GM23338 (cell line): ENCODE measurements around the gene PKD2L1. TPM values are rescaled to one million over a fixed set of nuclear protein-coding genes. Genes with fewer than 3 reads are reported as not detected.

Source experiments
- ATAC-seq: fragments of 200-7000 bp; cut with Tn5 transposase; 3 replicates; pipeline ENCODE4 v1.9.1; 2020
- DNase-seq: peaks from one replicate; pipeline ENCODE4 v3.0.0-alpha.2; 2015; ENCODE audit warnings: low spot score
- H2AFZ ChIP-seq: fragments of 200-600 bp; sonication (generic); 2 replicates; pipeline ENCODE4 v1.8.0; 2016; ENCODE audit warnings: antibody characterized with exemption, mild to moderate bottlenecking, moderate library complexity
- H3F3A ChIP-seq: fragments of 200-600 bp; sonication (generic); replicated peaks from 2 replicates; pipeline ENCODE4 v1.8.0; 2017; ENCODE audit warnings: antibody characterized with exemption, mixed run types, low read depth
- H3K27ac ChIP-seq: fragments of 200-600 bp; sonication (generic); 2 replicates; pipeline ENCODE4 v1.6.1; 2016; ENCODE audit warnings: low read depth
- H3K27me3 ChIP-seq: fragments of 200-600 bp; sonication (generic); 2 replicates; pipeline ENCODE4 v1.8.0; 2016; ENCODE audit warnings: mild to moderate bottlenecking, mixed run types, moderate library complexity; ENCODE audit not compliant: insufficient read depth
- H3K36me3 ChIP-seq: fragments of 200-600 bp; sonication (generic); 2 replicates; pipeline ENCODE4 v1.8.0; 2016; ENCODE audit warnings: mild to moderate bottlenecking; ENCODE audit not compliant: insufficient read depth
- H3K4me1 ChIP-seq: fragments of 200-600 bp; sonication (generic); 2 replicates; pipeline ENCODE4 v1.8.0; 2016; ENCODE audit warnings: mild to moderate bottlenecking, moderate library complexity; ENCODE audit not compliant: insufficient read depth
- H3K4me2 ChIP-seq: fragments of 200-600 bp; sonication (generic); 2 replicates; pipeline ENCODE4 v1.7.1; 2017; ENCODE audit warnings: mixed run types
- H3K4me3 ChIP-seq: fragments of 200-600 bp; sonication (generic); 2 replicates; pipeline ENCODE4 v1.6.1; 2016; ENCODE audit warnings: mixed run types
- H3K79me2 ChIP-seq: fragments of 200-600 bp; sonication (generic); replicated peaks from 2 replicates; pipeline ENCODE4 v1.8.0; 2017; ENCODE audit warnings: mild to moderate bottlenecking; ENCODE audit not compliant: insufficient read depth
- H3K9me2 ChIP-seq: fragments of 200-600 bp; sonication (generic); 2 replicates; pipeline ENCODE4 v1.8.0; 2017; ENCODE audit not compliant: insufficient read depth
- H4K20me1 ChIP-seq: fragments of 200-600 bp; sonication (generic); replicated peaks from 2 replicates; pipeline ENCODE4 v1.8.0; 2017; ENCODE audit warnings: mild to moderate bottlenecking; ENCODE audit not compliant: insufficient read depth
- H3K27ac Mint-ChIP-seq: 2 replicates; pipeline ENCODE4 v1.8.0; 2020; ENCODE audit warnings: inconsistent platforms, mild to moderate bottlenecking, moderate library complexity, mixed read lengths
- H3K27me3 Mint-ChIP-seq: 3 replicates; pipeline ENCODE4 v1.8.0; 2022; ENCODE audit warnings: low read depth, mild to moderate bottlenecking, moderate library complexity, mixed read lengths, inconsistent platforms; ENCODE audit not compliant: insufficient read depth, poor library complexity
- H3K36me3 Mint-ChIP-seq: 3 replicates; pipeline ENCODE4 v1.8.0; 2021; ENCODE audit warnings: low read depth, mild to moderate bottlenecking, inconsistent platforms, moderate library complexity, mixed read lengths
- H3K4me1 Mint-ChIP-seq: 3 replicates; pipeline ENCODE4 v1.8.0; 2020; ENCODE audit warnings: mild to moderate bottlenecking, inconsistent platforms, mixed read lengths
- H3K4me3 Mint-ChIP-seq: 3 replicates; pipeline ENCODE4 v1.8.0; 2021; ENCODE audit warnings: moderate library complexity, mild to moderate bottlenecking, inconsistent platforms, mixed read lengths
- H3K9me3 Mint-ChIP-seq: 3 replicates; pipeline ENCODE4 v1.8.0; 2020; ENCODE audit warnings: moderate library complexity, mild to moderate bottlenecking, inconsistent platforms, mixed read lengths
- CREB1 ChIP-seq: fragments of 250-450 bp; sonication (Bioruptor Pico); IDR thresholded peaks from 2 replicates; pipeline ENCODE4 v1.5.0; 2020; ENCODE audit warnings: low read depth, mild to moderate bottlenecking, moderate library complexity
- STAT1 ChIP-seq: IDR thresholded peaks from one replicate; pipeline ENCODE4 v1.6.1; 2016; ENCODE audit warnings: antibody characterized with exemption; ENCODE audit not compliant: unreplicated experiment
- ZNF114 ChIP-seq: fragments of 250-450 bp; sonication (Bioruptor Pico); IDR thresholded peaks from 2 replicates; pipeline ENCODE4 v1.5.0; 2020; ENCODE audit warnings: mild to moderate bottlenecking, moderate library complexity
- ZNF331 ChIP-seq: fragments of 250-450 bp; sonication (Bioruptor Pico); IDR thresholded peaks from 2 replicates; pipeline ENCODE4 v1.5.0; 2020; ENCODE audit warnings: low read depth, mild to moderate bottlenecking, moderate library complexity
- ZNF462 ChIP-seq: fragments of 250-450 bp; sonication (Bioruptor Pico); IDR thresholded peaks from 2 replicates; pipeline ENCODE4 v1.5.0; 2020; ENCODE audit warnings: mild to moderate bottlenecking, moderate library complexity
- polyA plus RNA-seq: library from polyadenylated mRNA; unstranded; fragments of >200 nt; fragmentation: Nextera tagmentation; extraction: Ambion mirVana; gene quantifications from 2 replicates; pipeline ENCODE4 v1.2.1, GENCODE V29; 2016
- total RNA-seq: library from RNA; depleted of rRNA; stranded (reverse); fragments of >200 nt; shearing (Covaris generic); gene quantifications from 2 replicates; pipeline ENCODE4 v1.2.3, GENCODE V29; 2014

The PKD2L1 gene
- total and polyA plus RNA-seq, 2 experiments from 2014 or later: not detected

GRCh38 chr10:100328198-100328597 is 1.8 kb downstream of the PKD2L1 start (continued):
- TF ChIP-seq ZNF462 (CRISPR knock-in tag): no peak
- TF ChIP-seq STAT1: no peak
- TF ChIP-seq CREB1: no peak

- TF ChIP-seq ZNF331 (no peak), ZNF114 (no peak)
These were observed 2.4 kb downstream of the PKD2L1 start for GRCh38 chr10:100327718-100328009.

More at GRCh38 chr10:100327718-100328009, 2.4 kb downstream of the PKD2L1 start:
- no peaks in the 10 kb centered on the region for H3K27me3 ChIP-seq
- Mint-ChIP-seq H3K36me3 (no peaks in the 10 kb centered on the region), H3K4me1 (no peaks in the 10 kb centered on the region), H3K27ac (no peak overlapping the region), H3K9me3 (no peaks in the 10 kb centered on the region), H3K4me3 (no peak overlapping the region), H3K27me3 (peaks cover 3% of the 10 kb centered on the region)
- no peaks in the 10 kb centered on the region for H3K4me1 ChIP-seq
- H3K36me3 ChIP-seq: no peaks in the 10 kb centered on the region
- no peaks in the 10 kb centered on the region for H4K20me1 ChIP-seq
- no peak overlapping the region for H3K4me3 ChIP-seq
- no peaks in the 10 kb centered on the region for H3K9me2 ChIP-seq
- H3K79me2 ChIP-seq: no peaks in the 10 kb centered on the region
- no peak overlapping the region for H3K27ac ChIP-seq
- H2AFZ ChIP-seq: no peak overlapping the region
- no peaks in the 10 kb centered on the region for H3F3A ChIP-seq
- no peak overlapping the region for H3K4me2 ChIP-seq
- DNase-seq: no peak
- no peak for ATAC-seq
